Measurements from ENCODE around the gene HCN3. TPM values are rescaled to one million over a fixed set of nuclear protein-coding genes. Genes with fewer than 3 reads are reported as not detected.

Gene HCN3
- total and polyA plus RNA-seq, 2 donors (not counting 1 experiment from before 2014, with no cell fraction given), result 6.2 to 9.2 TPM

DNA sequence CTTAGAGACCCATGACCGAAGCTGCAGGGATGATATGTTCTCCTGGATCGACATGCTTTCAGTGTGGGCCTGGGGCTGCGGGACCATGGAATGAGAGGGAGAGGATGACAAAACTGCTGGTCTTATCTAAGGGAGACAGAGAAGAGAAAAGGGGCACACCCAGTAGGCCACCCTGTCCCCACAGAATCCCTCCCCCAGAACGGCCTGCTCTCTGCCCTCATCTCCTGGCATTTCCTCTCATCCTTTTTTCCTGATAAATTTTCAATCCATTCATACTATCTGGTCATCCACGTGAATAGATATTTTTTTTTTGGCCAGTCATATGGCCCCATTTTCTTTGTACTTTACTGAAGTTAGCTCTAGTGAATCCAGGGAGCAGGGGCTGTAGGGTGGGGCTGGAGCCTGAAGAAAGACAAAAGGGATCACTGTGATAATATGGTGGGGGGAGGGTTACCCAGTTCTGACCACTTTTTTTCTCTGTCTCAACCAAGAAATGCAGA, 24.1 kb downstream of the HCN3 start, which contains the start of gene PKLR:
TSS of gene PKLR (minus strand) at position 97 of the 500 bp plus-strand sequence. CDS start at position 54, 43 bp downstream.
- ATAC-seq (ENCODE audit: low read depth) (no peak), DNase-seq (no peak)
- Mint-ChIP-seq H3K27ac (no peak within 1 kb of the TSS), H3K9me3 (ENCODE audit: insufficient read depth) (no peaks in the 10 kb centered on the region), H3K4me3 (no peak within 1 kb of the TSS), H3K4me1 (no peaks in the 10 kb centered on the region), H3K27me3 (peaks cover 17% of the 10 kb centered on the region)
- no peak within 1 kb of the TSS for H3K4me2 ChIP-seq (replicated peaks; ENCODE audit: low read depth, low read length, poor library complexity, severe bottlenecking)
- TF ChIP-seq EZH2 (IDR thresholded peaks at IDR 0.05; ENCODE audit: borderline replicate concordance, insufficient read depth, low read depth, low read length, poor library complexity, severe bottlenecking), result no peak
- TF ChIP-seq, protein P1, sequence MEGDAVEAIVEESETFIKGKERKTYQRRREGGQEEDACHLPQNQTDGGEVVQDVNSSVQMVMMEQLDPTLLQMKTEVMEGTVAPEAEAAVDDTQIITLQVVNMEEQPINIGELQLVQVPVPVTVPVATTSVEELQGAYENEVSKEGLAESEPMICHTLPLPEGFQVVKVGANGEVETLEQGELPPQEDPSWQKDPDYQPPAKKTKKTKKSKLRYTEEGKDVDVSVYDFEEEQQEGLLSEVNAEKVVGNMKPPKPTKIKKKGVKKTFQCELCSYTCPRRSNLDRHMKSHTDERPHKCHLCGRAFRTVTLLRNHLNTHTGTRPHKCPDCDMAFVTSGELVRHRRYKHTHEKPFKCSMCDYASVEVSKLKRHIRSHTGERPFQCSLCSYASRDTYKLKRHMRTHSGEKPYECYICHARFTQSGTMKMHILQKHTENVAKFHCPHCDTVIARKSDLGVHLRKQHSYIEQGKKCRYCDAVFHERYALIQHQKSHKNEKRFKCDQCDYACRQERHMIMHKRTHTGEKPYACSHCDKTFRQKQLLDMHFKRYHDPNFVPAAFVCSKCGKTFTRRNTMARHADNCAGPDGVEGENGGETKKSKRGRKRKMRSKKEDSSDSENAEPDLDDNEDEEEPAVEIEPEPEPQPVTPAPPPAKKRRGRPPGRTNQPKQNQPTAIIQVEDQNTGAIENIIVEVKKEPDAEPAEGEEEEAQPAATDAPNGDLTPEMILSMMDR (IDR thresholded peaks at IDR 0.05), result no peak
- no peak within 1 kb of the TSS for H2AFZ ChIP-seq (ENCODE audit: insufficient read depth, low read depth, low read length, poor library complexity, severe bottlenecking)
- H3K27me3 ChIP-seq (replicated peaks in 1 of 4; ENCODE audit: control extremely low read depth in 1 of 4, control insufficient read depth in 3 of 4, insufficient read depth in 4 of 4, low read length in 3 of 4), result peaks cover 0 to 2% (median under 1%) of the 10 kb centered on the region in 4 experiments
- 100% methylated on average over 2 of the region's 5 CpGs for WGBS (ENCODE audit: insufficient coverage)
- no peaks in the 10 kb centered on the region for H4K20me1 ChIP-seq (ENCODE audit: control insufficient read depth, insufficient read depth, low read length, poor library complexity, severe bottlenecking)
- CTCF ChIA-PET, result interaction anchor here (1.5 kb wide), 1 partner anchor 21 kb away, joined by 4 read pairs; no protein-coding TSS in a partner anchor
- H3K4me1 ChIP-seq (ENCODE audit: control insufficient read depth in 2 of 2, insufficient read depth in 2 of 2, low read length in 2 of 2), result no peaks in the 10 kb centered on the region
- no peaks in the 10 kb centered on the region for H3K36me3 ChIP-seq (replicated peaks in 1 of 2; ENCODE audit: control extremely low read depth in 1 of 2, control insufficient read depth in 1 of 2, extremely low read depth in 1 of 2, insufficient read depth in 2 of 2, low read length in 1 of 2)
- intact Hi-C loops (cut with micrococcal nuclease), result no loop called here
- H3K4me3 ChIP-seq (ENCODE audit: control extremely low read depth in 1 of 5, extremely low read depth in 1 of 5, insufficient read depth in 1 of 5, low read depth in 2 of 5, low read length in 4 of 5), result no peak within 1 kb of the TSS
- H3K9ac ChIP-seq (ENCODE audit: low read length), result no peak within 1 kb of the TSS
- H3K79me2 ChIP-seq (ENCODE audit: control insufficient read depth, insufficient read depth, low read length), result no peaks in the 10 kb centered on the region
- H3K27ac ChIP-seq (ENCODE audit: low read length in 2 of 2), result no peak within 1 kb of the TSS
- POLR2A ChIA-PET, result no interaction called here
- H3K9me3 ChIP-seq (ENCODE audit: control extremely low read depth in 1 of 3, control insufficient read depth in 2 of 3, insufficient read depth in 1 of 3, low read length in 2 of 3), result no peaks in the 10 kb centered on the region

DNA sequence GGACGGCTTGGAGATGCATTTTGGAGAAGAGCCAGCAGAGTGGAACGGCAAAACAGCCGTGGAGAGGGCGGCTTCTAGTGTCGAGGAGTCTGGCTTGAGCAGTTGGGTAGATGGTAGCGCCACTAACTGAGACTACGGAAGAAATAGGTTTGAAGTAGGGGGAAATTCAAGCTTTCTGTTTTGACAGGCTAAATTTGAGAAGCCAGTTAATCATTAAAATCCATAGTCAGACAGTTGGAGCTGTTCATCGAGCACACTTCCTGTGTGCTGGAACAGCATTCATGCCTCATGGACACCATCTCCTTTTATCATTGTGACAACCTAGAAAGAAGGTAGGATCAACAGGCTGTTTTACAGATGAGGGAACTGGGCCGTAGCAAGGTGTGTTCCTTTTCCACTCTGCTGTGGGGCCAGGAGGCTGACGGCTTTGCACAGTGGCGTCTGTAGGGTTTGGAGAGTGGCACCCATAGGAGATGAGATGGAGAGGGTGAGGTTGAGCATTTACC, 27.3 kb downstream of the HCN3 start:
- H3K27me3 ChIP-seq (replicated peaks in 1 of 4; ENCODE audit: control extremely low read depth in 1 of 4, control insufficient read depth in 3 of 4, insufficient read depth in 4 of 4, low read length in 3 of 4), result no peaks in the 10 kb centered on the region
- POLR2A ChIA-PET, result no interaction called here
- Mint-ChIP-seq H3K27me3 (peaks cover 4% of the 10 kb centered on the region), H3K9me3 (ENCODE audit: insufficient read depth) (no peaks in the 10 kb centered on the region), H3K4me1 (peaks cover 11% of the 10 kb centered on the region), H3K27ac (no peak overlapping the region), H3K4me3 (no peak overlapping the region)
- intact Hi-C loops (cut with micrococcal nuclease), result loop anchor here (5.0 kb wide), 1 partner anchor 553 kb away; the partner anchor contains the start of genes GON4L and SYT11
- no peak overlapping the region for H3K4me3 ChIP-seq (ENCODE audit: control extremely low read depth in 1 of 5, extremely low read depth in 1 of 5, insufficient read depth in 1 of 5, low read depth in 2 of 5, low read length in 4 of 5)
- TF ChIP-seq, protein P1 (IDR thresholded peaks at IDR 0.05), result no peak
- no peak for TF ChIP-seq EZH2 (IDR thresholded peaks at IDR 0.05; ENCODE audit: borderline replicate concordance, insufficient read depth, low read depth, low read length, poor library complexity, severe bottlenecking)
- no peaks in the 10 kb centered on the region for H3K36me3 ChIP-seq (replicated peaks in 1 of 2; ENCODE audit: control extremely low read depth in 1 of 2, control insufficient read depth in 1 of 2, extremely low read depth in 1 of 2, insufficient read depth in 2 of 2, low read length in 1 of 2)
- H3K27ac ChIP-seq (ENCODE audit: low read length in 2 of 2), result no peak overlapping the region
- H3K4me1 ChIP-seq (ENCODE audit: control insufficient read depth in 2 of 2, insufficient read depth in 2 of 2, low read length in 2 of 2), result peaks cover 5 to 16% of the 10 kb centered on the region in 2 donors
- peaks cover 10% of the 10 kb centered on the region for H3K79me2 ChIP-seq (ENCODE audit: control insufficient read depth, insufficient read depth, low read length)
- H4K20me1 ChIP-seq (ENCODE audit: control insufficient read depth, insufficient read depth, low read length, poor library complexity, severe bottlenecking), result no peaks in the 10 kb centered on the region
- CTCF ChIA-PET, result interaction anchor here (1.9 to 5.0 kb wide), 3 partner anchors 14 to 54 kb away, joined by 5 to 46 read pairs (median 31); no protein-coding TSS in a partner anchor
- DNase-seq (no peak), ATAC-seq (ENCODE audit: low read depth) (no peak)
- 95% methylated on average over 5 of the region's 11 CpGs for WGBS (ENCODE audit: insufficient coverage)
- H3K4me2 ChIP-seq (replicated peaks; ENCODE audit: low read depth, low read length, poor library complexity, severe bottlenecking), result no peak overlapping the region
- peaks cover 0 to under 1% (median 0%) of the 10 kb centered on the region in 3 donors for H3K9me3 ChIP-seq (ENCODE audit: control extremely low read depth in 1 of 3, control insufficient read depth in 2 of 3, insufficient read depth in 1 of 3, low read length in 2 of 3)
- H3K9ac ChIP-seq (ENCODE audit: low read length), result no peak overlapping the region
- H2AFZ ChIP-seq (ENCODE audit: insufficient read depth, low read depth, low read length, poor library complexity, severe bottlenecking), result no peak overlapping the region
